ENCODE results near the gene CHN1.

DNA sequence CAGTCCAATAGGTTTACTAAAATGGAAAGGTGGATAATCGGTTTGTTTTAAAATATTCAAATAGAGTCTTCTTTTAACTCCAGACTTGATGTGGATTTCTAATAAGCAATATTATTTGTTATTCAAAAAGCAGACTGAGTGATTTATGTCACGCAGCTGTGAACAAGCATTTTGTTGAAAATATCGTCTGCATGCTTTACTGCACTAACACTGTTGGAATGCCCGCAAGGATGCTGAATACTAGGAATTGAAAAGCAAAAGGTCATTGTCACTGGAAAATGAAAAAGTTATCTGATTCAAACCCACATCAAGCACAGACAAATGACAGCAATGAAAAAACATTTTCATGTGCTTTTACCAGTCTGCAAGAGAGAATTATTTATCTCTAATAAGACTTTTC lies 31.1 kb downstream of the CHN1 start:
- TF ChIP-seq, protein P1, sequence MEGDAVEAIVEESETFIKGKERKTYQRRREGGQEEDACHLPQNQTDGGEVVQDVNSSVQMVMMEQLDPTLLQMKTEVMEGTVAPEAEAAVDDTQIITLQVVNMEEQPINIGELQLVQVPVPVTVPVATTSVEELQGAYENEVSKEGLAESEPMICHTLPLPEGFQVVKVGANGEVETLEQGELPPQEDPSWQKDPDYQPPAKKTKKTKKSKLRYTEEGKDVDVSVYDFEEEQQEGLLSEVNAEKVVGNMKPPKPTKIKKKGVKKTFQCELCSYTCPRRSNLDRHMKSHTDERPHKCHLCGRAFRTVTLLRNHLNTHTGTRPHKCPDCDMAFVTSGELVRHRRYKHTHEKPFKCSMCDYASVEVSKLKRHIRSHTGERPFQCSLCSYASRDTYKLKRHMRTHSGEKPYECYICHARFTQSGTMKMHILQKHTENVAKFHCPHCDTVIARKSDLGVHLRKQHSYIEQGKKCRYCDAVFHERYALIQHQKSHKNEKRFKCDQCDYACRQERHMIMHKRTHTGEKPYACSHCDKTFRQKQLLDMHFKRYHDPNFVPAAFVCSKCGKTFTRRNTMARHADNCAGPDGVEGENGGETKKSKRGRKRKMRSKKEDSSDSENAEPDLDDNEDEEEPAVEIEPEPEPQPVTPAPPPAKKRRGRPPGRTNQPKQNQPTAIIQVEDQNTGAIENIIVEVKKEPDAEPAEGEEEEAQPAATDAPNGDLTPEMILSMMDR (IDR thresholded peaks at IDR 0.05) = no peak
- no peak for TF ChIP-seq ZFX (IDR thresholded peaks at IDR 0.05; ENCODE audit: borderline replicate concordance)

All from 22Rv1 (cell line).